SK-N-SH treated with all-trans-retinoic acid at 6 μM for 48 hours (cell line): ENCODE results near the gene PUSL1.

Experiments used
- ATAC-seq: fragments of 200-7000 bp; cut with Tn5 transposase; 3 replicates; pipeline ENCODE4 v1.9.1; 2020; ENCODE audit warnings: mild to moderate bottlenecking, moderate library complexity
- ARNTL ChIP-seq: fragments of 450-650 bp; formaldehyde crosslinking; IDR thresholded peaks from 2 replicates; pipeline ENCODE4 v1.5.0; 2020; ENCODE audit warnings: low read depth, mild to moderate bottlenecking, moderate library complexity, borderline replicate concordance
- BACH2 ChIP-seq: fragments of 250-450 bp; sonication (Bioruptor Pico); IDR thresholded peaks from 2 replicates; pipeline ENCODE4 v1.9.0; 2021; ENCODE audit warnings: mild to moderate bottlenecking, borderline replicate concordance
- CSDC2 ChIP-seq: fragments of 250-450 bp; sonication (Bioruptor Pico); IDR thresholded peaks from 2 replicates; pipeline ENCODE4 v1.5.0; 2020; ENCODE audit warnings: mild to moderate bottlenecking, moderate library complexity
- GLIS3 ChIP-seq: fragments of 250-450 bp; sonication (Bioruptor Pico); IDR thresholded peaks from 2 replicates; pipeline ENCODE4 v1.5.0; 2020; ENCODE audit warnings: mild to moderate bottlenecking, moderate library complexity
- ISL1 ChIP-seq: fragments of 250-450 bp; sonication (Bioruptor Pico); IDR thresholded peaks from 2 replicates; pipeline ENCODE4 v2.1.2; 2022; ENCODE audit warnings: mild to moderate bottlenecking, moderate library complexity
- OSR1 ChIP-seq: fragments of 250-450 bp; sonication (Bioruptor Pico); IDR thresholded peaks from 2 replicates; pipeline ENCODE4 v1.8.0; 2022; ENCODE audit warnings: moderate library complexity, mild to moderate bottlenecking, inconsistent platforms
- PPARA ChIP-seq: fragments of 250-450 bp; sonication (Bioruptor Pico); IDR thresholded peaks from 2 replicates; pipeline ENCODE4 v1.5.0; 2020; ENCODE audit warnings: mild to moderate bottlenecking, borderline replicate concordance
- RARB ChIP-seq: fragments of 250-450 bp; sonication (Bioruptor Pico); IDR thresholded peaks from 2 replicates; pipeline ENCODE4 v1.8.0; 2021; ENCODE audit warnings: mild to moderate bottlenecking, moderate library complexity
- SNAI2 ChIP-seq: fragments of 250-450 bp; sonication (Bioruptor Pico); IDR thresholded peaks from 2 replicates; pipeline ENCODE4 v1.5.0; 2020; ENCODE audit warnings: mild to moderate bottlenecking, moderate library complexity
- TCF4 ChIP-seq: fragments of 250-450 bp; sonication (Bioruptor Pico); IDR thresholded peaks from 2 replicates; pipeline ENCODE4 v1.8.0; 2021; ENCODE audit warnings: mild to moderate bottlenecking, moderate library complexity, borderline replicate concordance
- ZC3H10 ChIP-seq: fragments of 250-450 bp; sonication (Bioruptor Pico); IDR thresholded peaks from 2 replicates; pipeline ENCODE4 v1.5.1; 2021; ENCODE audit warnings: mild to moderate bottlenecking, moderate library complexity
- ZFP3 ChIP-seq: fragments of 250-450 bp; sonication (Bioruptor Pico); IDR thresholded peaks from 2 replicates; pipeline ENCODE4 v1.5.0; 2020; ENCODE audit warnings: mild to moderate bottlenecking, moderate library complexity
- ZFP30 ChIP-seq: fragments of 450-650 bp; formaldehyde crosslinking; IDR thresholded peaks from 2 replicates; pipeline ENCODE4 v1.5.0; 2022; ENCODE audit warnings: mild to moderate bottlenecking, moderate library complexity
- ZNF565 ChIP-seq: fragments of 450-650 bp; formaldehyde crosslinking; conservative IDR thresholded peaks from 2 replicates; pipeline ENCODE4 v1.5.0; 2020; ENCODE audit warnings: low read depth, mild to moderate bottlenecking, moderate library complexity
- ZNF70 ChIP-seq: fragments of 450-650 bp; formaldehyde crosslinking; IDR thresholded peaks from 2 replicates; pipeline ENCODE4 v1.5.0; 2020; ENCODE audit warnings: mild to moderate bottlenecking, moderate library complexity
- TF ChIP-seq, protein P1 (sequence below): fragments of 250-450 bp; sonication (Bioruptor Pico); IDR thresholded peaks from 2 replicates; pipeline ENCODE4 v1.8.0; 2021; ENCODE audit warnings: low read depth, mild to moderate bottlenecking, moderate library complexity, borderline replicate concordance
- TF ChIP-seq, protein P2 (sequence below): fragments of 250-450 bp; sonication (Bioruptor Pico); IDR thresholded peaks from 2 replicates; pipeline ENCODE4 v1.5.1; 2020; ENCODE audit warnings: low read depth, mild to moderate bottlenecking, moderate library complexity
- TF ChIP-seq, protein P3 (sequence below): fragments of 250-450 bp; sonication (Bioruptor Pico); IDR thresholded peaks from 2 replicates; pipeline ENCODE4 v1.8.0; 2020; ENCODE audit warnings: mild to moderate bottlenecking, moderate library complexity, borderline replicate concordance
- TF ChIP-seq, protein P4 (sequence below): fragments of 250-450 bp; sonication (Bioruptor Pico); IDR thresholded peaks from 2 replicates; pipeline ENCODE4 v1.5.1; 2021; ENCODE audit warnings: mild to moderate bottlenecking, moderate library complexity

The PUSL1 gene

DNA sequence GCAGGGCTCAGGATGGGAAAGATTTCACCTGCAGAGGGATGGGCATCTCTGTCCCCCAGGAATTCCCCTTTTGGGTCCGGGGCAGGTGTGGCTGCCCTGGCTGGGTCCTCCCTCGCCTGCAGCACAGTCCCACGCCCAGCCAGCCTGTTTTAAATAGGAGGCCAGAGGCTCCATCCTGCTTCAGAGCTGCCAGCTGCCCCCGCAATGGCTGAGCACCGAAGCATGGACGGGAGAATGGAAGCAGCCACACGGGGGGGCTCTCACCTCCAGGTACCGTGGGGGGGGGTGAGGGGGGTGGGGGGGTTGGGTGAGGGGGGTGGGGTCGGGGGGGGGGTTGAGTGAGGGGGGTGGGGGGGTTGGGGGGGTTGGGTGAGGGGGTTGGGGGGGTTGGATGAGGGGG, 24.6 kb upstream of the PUSL1 start:
- no peak for ATAC-seq
- no peak for TF ChIP-seq ZFP3 (CRISPR knock-in tag)
- TF ChIP-seq, protein P1, sequence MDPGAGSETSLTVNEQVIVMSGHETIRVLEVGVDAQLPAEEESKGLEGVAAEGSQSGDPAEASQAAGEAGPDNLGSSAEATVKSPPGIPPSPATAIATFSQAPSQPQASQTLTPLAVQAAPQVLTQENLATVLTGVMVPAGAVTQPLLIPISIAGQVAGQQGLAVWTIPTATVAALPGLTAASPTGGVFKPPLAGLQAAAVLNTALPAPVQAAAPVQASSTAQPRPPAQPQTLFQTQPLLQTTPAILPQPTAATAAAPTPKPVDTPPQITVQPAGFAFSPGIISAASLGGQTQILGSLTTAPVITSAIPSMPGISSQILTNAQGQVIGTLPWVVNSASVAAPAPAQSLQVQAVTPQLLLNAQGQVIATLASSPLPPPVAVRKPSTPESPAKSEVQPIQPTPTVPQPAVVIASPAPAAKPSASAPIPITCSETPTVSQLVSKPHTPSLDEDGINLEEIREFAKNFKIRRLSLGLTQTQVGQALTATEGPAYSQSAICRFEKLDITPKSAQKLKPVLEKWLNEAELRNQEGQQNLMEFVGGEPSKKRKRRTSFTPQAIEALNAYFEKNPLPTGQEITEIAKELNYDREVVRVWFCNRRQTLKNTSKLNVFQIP (CRISPR knock-in tag): no peak
- no peak for TF ChIP-seq SNAI2
- TF ChIP-seq ZNF565 (CRISPR knock-in tag): no peak
- TF ChIP-seq ISL1 (CRISPR knock-in tag): no peak
- no peak for TF ChIP-seq PPARA (CRISPR knock-in tag)
- TF ChIP-seq CSDC2: no peak
- TF ChIP-seq ARNTL (CRISPR knock-in tag): no peak
- no peak for TF ChIP-seq OSR1 (CRISPR knock-in tag)
- no peak for TF ChIP-seq GLIS3 (CRISPR knock-in tag)
- TF ChIP-seq, protein P2, sequence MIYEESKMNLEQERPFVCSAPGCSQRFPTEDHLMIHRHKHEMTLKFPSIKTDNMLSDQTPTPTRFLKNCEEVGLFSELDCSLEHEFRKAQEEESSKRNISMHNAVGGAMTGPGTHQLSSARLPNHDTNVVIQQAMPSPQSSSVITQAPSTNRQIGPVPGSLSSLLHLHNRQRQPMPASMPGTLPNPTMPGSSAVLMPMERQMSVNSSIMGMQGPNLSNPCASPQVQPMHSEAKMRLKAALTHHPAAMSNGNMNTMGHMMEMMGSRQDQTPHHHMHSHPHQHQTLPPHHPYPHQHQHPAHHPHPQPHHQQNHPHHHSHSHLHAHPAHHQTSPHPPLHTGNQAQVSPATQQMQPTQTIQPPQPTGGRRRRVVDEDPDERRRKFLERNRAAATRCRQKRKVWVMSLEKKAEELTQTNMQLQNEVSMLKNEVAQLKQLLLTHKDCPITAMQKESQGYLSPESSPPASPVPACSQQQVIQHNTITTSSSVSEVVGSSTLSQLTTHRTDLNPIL (CRISPR knock-in tag): no peak

DNA sequence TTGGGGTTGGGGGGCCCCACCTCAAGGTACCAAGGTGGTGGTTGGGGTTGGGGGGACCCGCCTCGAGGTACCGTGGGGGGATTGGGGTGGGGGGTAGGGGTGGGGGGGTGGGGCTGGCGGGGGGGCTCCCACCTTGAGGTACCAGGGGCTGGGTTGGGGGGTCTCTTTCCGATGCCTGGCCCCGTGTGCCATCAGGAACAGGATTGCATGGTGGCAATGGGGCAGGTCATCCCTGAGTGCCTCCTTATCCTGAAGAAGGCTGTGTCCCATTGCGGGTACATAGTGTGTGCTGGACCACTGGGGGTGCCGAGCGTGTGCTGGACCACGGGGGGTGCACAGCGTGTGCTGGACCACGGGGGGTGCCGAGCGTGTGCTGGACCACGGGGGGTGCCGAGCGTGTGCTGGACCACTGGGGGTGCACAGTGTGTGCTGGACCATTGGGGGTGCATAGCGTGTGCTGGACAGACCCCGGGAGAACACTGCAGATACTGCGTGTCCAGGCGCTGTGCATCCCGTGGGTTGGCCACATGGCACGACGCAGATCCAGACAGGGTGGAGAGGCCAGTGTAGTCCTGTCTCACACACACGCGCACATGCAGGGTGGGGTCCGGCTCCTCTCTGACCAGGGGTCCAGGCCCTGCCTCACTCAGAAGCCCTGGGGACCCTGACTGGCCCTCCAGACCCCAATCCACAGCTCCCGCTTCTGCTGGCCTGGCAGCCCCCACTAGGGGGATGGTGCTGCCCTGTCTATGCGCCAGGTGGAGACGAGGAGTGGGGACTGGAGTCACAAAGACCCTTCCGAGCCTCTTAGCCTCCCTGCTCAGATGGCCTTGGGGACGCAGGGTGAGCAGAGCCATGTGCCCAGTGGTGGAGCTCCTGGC, 23.9 kb upstream of the PUSL1 start:
- ATAC-seq: no peak; the same call in 2 of the 3 replicates
- TF ChIP-seq, protein P2 (CRISPR knock-in tag): no peak
- TF ChIP-seq PPARA (CRISPR knock-in tag) (no peak), OSR1 (CRISPR knock-in tag) (no peak), ISL1 (CRISPR knock-in tag) (no peak), ZFP30 (CRISPR knock-in tag) (no peak), ZNF565 (CRISPR knock-in tag) (no peak), TCF4 (no peak), ZFP3 (CRISPR knock-in tag) (no peak), ZC3H10 (CRISPR knock-in tag) (no peak), GLIS3 (CRISPR knock-in tag) (no peak), ZNF70 (CRISPR knock-in tag) (no peak), RARB (CRISPR knock-in tag) (no peak)
- TF ChIP-seq, protein P3, sequence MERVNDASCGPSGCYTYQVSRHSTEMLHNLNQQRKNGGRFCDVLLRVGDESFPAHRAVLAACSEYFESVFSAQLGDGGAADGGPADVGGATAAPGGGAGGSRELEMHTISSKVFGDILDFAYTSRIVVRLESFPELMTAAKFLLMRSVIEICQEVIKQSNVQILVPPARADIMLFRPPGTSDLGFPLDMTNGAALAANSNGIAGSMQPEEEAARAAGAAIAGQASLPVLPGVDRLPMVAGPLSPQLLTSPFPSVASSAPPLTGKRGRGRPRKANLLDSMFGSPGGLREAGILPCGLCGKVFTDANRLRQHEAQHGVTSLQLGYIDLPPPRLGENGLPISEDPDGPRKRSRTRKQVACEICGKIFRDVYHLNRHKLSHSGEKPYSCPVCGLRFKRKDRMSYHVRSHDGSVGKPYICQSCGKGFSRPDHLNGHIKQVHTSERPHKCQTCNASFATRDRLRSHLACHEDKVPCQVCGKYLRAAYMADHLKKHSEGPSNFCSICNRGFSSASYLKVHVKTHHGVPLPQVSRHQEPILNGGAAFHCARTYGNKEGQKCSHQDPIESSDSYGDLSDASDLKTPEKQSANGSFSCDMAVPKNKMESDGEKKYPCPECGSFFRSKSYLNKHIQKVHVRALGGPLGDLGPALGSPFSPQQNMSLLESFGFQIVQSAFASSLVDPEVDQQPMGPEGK: no peak

DNA sequence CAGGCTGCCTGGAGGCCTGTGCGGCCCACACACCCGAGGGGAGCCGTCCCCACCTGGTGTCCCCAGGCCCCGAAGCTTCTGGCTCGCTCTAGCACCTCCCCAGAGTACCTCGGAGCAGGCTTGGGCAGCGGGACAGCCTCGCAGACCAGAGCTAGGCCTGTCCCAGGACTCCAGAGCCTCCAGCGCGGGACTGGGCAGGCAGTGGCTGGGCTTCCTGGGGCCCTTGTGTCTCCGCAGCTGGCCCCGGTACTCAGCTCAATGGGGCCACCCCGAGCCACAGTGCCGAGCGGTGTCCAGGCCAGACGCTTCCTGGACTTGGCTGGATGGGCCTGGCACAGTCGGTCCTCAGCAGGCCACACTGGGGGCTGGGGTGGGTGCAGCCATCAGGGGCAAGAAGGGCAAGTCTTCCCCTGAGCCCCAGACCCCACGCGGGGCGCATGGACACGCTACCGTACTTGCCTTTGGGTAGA, 23.3 kb upstream of the PUSL1 start:
- ATAC-seq: no peak; the same call in 2 of the 3 replicates

DNA sequence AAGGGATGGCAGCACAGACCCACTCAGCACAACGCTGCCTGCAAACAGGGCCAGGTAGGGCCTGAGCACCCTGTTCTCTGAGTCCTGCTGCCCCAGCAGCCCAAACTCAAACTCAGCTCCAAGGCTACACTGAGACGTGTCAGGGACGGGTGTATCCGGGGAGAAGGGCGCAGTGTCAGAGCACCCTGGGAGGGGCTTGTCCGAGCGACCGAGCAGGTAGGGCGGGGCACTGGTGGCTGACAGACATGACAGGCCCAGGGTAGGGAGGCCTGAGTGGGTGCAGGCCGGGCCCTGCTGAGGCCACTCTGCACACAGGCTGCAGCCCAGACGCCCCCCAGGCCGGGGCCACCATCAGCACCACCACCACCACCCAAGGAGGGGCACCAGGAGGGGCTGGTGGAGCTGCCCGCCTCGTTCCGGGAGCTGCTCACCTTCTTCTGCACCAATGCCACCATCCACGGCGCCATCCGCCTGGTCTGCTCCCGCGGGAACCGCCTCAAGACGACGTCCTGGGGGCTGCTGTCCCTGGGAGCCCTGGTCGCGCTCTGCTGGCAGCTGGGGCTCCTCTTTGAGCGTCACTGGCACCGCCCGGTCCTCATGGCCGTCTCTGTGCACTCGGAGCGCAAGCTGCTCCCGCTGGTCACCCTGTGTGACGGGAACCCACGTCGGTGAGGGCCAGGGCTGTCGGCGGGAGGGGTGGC, 22.6 kb upstream of the PUSL1 start:
- no peak for ATAC-seq
- TF ChIP-seq ZNF565 (CRISPR knock-in tag) (no peak), GLIS3 (CRISPR knock-in tag) (no peak), ARNTL (CRISPR knock-in tag) (no peak), ISL1 (CRISPR knock-in tag) (no peak), ZFP3 (CRISPR knock-in tag) (no peak), BACH2 (CRISPR knock-in tag) (no peak), ZFP30 (CRISPR knock-in tag) (no peak), CSDC2 (no peak)
- TF ChIP-seq, protein P2 (CRISPR knock-in tag): no peak
- TF ChIP-seq, protein P3: no peak
- TF ChIP-seq, protein P4, sequence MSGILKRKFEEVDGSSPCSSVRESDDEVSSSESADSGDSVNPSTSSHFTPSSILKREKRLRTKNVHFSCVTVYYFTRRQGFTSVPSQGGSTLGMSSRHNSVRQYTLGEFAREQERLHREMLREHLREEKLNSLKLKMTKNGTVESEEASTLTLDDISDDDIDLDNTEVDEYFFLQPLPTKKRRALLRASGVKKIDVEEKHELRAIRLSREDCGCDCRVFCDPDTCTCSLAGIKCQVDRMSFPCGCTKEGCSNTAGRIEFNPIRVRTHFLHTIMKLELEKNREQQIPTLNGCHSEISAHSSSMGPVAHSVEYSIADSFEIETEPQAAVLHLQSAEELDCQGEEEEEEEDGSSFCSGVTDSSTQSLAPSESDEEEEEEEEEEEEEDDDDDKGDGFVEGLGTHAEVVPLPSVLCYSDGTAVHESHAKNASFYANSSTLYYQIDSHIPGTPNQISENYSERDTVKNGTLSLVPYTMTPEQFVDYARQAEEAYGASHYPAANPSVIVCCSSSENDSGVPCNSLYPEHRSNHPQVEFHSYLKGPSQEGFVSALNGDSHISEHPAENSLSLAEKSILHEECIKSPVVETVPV (CRISPR knock-in tag): no peak
- TF ChIP-seq, protein P1 (CRISPR knock-in tag): no peak

More for the DNA sequence above, 23.3 kb upstream of the PUSL1 start:
- TF ChIP-seq ISL1 (CRISPR knock-in tag): no peak
